ENCODE measurements around the gene GRM7. TPM values are rescaled to one million over a fixed set of nuclear protein-coding genes. Genes with fewer than 3 reads are reported as not detected.

The GRM7 gene
- total RNA-seq, 2 experiments from 2014 or later: not detected

DNA sequence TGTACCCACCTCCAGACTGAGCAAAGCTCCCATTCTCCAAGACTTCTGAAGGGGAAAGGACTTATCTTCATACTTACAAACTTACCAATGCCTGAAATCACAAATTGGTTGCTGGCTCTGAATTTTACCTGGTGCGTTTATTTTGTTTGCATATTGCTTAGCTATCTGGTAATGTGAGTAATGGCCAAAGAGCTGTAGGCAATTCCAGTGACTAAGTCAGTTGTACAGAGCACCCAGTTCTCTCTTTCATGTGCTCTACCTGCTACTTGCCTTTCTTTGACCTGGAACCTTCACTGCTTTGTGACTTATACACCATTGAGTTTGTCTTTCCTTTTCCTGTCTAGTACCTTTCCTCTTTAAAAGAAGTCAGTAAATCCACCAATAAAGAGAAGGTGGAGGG lies 884.8 kb downstream of the GRM7 start:
- H4K20me1 ChIP-seq (ENCODE audit: insufficient read depth, low read length): no peaks in the 10 kb centered on the region
- no TSS peak for BruUV-seq (replicated peaks)
- no peaks in the 10 kb centered on the region for H3K36me3 ChIP-seq (ENCODE audit: insufficient read depth, low read length)
- no peak overlapping the region for H3K27ac ChIP-seq (ENCODE audit: low read depth, low read length, poor library complexity, severe bottlenecking)
- no peaks in the 10 kb centered on the region for H3K9me2 ChIP-seq (ENCODE audit: insufficient read depth, low read length)
- H3K4me2 ChIP-seq (ENCODE audit: low read length): no peak overlapping the region
- TF ChIP-seq CTCF (conservative IDR thresholded peaks at IDR 0.05; ENCODE audit: low read length): no peak
- TF ChIP-seq EZH2phosphoT487 (IDR thresholded peaks at IDR 0.05; ENCODE audit: borderline replicate concordance, low read depth, low read length): no peak
- H3K4me1 ChIP-seq (ENCODE audit: insufficient read depth, low read length, poor library complexity, severe bottlenecking): no peaks in the 10 kb centered on the region
- no peak for DNase-seq (ENCODE audit: low spot score)
- no peak overlapping the region for H3K4me3 ChIP-seq (ENCODE audit: low read depth, low read length, poor library complexity, severe bottlenecking)
- no peaks in the 10 kb centered on the region for H3K9me3 ChIP-seq (ENCODE audit: low read length)
- ChIA-PET CTCF (ENCODE audit: unreplicated experiment) (no interaction called here), POLR2A (no interaction called here)
- H2AFZ ChIP-seq (ENCODE audit: low read length): no peak overlapping the region
- intact Hi-C loops (cut with micrococcal nuclease; ENCODE audit: unreplicated experiment): no loop called here
- H3K79me2 ChIP-seq (ENCODE audit: insufficient read depth, low read depth, low read length): no peaks in the 10 kb centered on the region

- no peak for DNase-seq (ENCODE audit: low spot score)
- POLR2A ChIA-PET: interaction anchor here (0.6 kb wide), 1 partner anchor 47 kb away, joined by 3 read pairs; no protein-coding TSS in a partner anchor
Observed at GRCh38 chr3:7749931-7750695, 889.2 kb downstream of the GRM7 start.

More at GRCh38 chr3:7749931-7750695, 889.2 kb downstream of the GRM7 start:
- Histone ChIP-seq H3K4me3 (ENCODE audit: low read depth, low read length, poor library complexity, severe bottlenecking) (no peak overlapping the region), H2AFZ (ENCODE audit: low read length) (no peak overlapping the region), H3K27ac (ENCODE audit: low read depth, low read length, poor library complexity, severe bottlenecking) (no peak overlapping the region), H4K20me1 (ENCODE audit: insufficient read depth, low read length) (no peaks in the 10 kb centered on the region), H3K9me2 (ENCODE audit: insufficient read depth, low read length) (no peaks in the 10 kb centered on the region), H3K4me1 (ENCODE audit: insufficient read depth, low read length, poor library complexity, severe bottlenecking) (no peaks in the 10 kb centered on the region), H3K4me2 (ENCODE audit: low read length) (no peak overlapping the region), H3K36me3 (ENCODE audit: insufficient read depth, low read length) (no peaks in the 10 kb centered on the region), H3K9me3 (ENCODE audit: low read length) (no peaks in the 10 kb centered on the region; the same call in 1 of the 2 replicates), H3K79me2 (ENCODE audit: insufficient read depth, low read depth, low read length) (no peaks in the 10 kb centered on the region)
- TF ChIP-seq CTCF (conservative IDR thresholded peaks at IDR 0.05; ENCODE audit: low read length): no peak
- no peak for TF ChIP-seq EZH2phosphoT487 (IDR thresholded peaks at IDR 0.05; ENCODE audit: borderline replicate concordance, low read depth, low read length)
- CTCF ChIA-PET (ENCODE audit: unreplicated experiment): no interaction called here
- BruUV-seq (replicated peaks): no TSS peak
- intact Hi-C loops (cut with micrococcal nuclease; ENCODE audit: unreplicated experiment): no loop called here
